ENCODE data around the gene ACOT2.
A peak's percentile ranks its signal among the peaks of the same experiment; 100 is the strongest.
"Not testable (repeated sequence)": the region's sequence is repeated elsewhere in the genome, so short reads cannot be mapped to it uniquely, and the experiment has no call there.

ACOT2 gene

GRCh38 chr14:73567951-73568885 is 795 bp upstream of the ACOT2 start:
- DNase-seq, result peak in 1 of 2 experiments; percentile 14

- not testable (repeated sequence) for DNase-seq
Observed at GRCh38 chr14:73568886-73569184, 178 bp upstream of the ACOT2 start.

GRCh38 chr14:73570913-73571312 is 1.9 kb downstream of the ACOT2 start:
- DNase-seq, result peak; percentile 16 to 40

- not testable (repeated sequence) for DNase-seq
Observed at GRCh38 chr14:73573034-73573433, 4.0 kb downstream of the ACOT2 start.

DNA sequence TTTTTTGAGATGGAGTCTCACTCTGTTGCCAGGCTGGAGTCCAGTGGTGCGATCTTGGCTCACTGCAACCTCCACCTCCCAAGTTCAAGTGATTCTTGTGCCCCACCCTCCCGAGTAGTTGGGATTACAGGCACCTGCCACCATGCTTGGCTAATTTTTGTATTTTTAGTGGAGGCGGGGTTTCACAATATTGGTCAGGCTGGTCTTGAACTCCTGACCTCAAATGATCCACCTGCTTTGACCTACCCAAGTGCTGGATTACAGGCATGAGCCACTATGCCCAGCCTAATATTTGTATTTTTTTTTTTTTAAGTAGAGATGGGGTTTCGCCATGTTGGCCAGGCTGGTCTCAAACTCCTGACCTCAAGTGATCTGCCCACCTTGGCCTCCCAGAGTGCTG is 4.7 kb downstream of the ACOT2 start:
- DNase-seq, result not testable (repeated sequence)

- not testable (repeated sequence) for DNase-seq
Observed at GRCh38 chr14:73574251-73574650, 5.2 kb downstream of the ACOT2 start.

DNA sequence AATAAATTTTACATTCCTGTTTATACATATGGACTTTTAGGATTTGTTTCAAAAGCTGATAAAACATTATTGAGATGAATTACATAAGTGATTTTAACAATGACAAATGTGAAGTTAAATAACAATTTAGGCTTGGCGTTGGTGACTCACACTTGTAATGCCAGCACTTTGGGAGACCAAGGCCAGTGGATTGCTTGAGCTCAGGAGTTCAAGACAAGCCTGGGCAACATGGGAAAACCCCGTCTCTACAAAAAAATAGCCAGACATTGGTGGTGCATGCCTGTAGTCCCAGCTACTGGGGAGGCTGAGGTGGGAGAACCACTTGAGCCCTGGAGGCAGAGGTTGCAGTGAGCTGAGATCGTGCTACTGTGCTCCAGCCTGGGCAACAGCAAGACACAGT is 7.4 kb downstream of the ACOT2 start:
- no peak for DNase-seq

DNA sequence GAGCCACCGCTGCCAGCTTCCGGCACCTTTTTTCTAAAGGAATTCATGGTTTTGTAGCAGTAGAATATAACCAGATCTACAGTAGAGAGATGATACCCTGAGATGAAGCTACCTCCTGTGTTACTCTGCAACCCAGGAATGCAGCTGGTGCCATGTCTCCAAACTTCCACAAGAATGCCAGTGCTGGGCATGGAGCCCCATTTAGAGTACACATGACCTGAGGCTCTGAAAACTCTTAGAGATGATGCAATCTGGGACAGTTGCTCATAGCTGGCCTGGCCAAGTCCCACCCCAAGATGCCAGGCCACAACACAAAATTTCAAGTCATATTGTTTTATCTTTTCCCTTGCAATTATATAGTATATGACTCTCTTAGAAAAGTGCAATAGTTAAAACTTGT is 8.2 kb downstream of the ACOT2 start:
- not testable (repeated sequence) for DNase-seq

DNA sequence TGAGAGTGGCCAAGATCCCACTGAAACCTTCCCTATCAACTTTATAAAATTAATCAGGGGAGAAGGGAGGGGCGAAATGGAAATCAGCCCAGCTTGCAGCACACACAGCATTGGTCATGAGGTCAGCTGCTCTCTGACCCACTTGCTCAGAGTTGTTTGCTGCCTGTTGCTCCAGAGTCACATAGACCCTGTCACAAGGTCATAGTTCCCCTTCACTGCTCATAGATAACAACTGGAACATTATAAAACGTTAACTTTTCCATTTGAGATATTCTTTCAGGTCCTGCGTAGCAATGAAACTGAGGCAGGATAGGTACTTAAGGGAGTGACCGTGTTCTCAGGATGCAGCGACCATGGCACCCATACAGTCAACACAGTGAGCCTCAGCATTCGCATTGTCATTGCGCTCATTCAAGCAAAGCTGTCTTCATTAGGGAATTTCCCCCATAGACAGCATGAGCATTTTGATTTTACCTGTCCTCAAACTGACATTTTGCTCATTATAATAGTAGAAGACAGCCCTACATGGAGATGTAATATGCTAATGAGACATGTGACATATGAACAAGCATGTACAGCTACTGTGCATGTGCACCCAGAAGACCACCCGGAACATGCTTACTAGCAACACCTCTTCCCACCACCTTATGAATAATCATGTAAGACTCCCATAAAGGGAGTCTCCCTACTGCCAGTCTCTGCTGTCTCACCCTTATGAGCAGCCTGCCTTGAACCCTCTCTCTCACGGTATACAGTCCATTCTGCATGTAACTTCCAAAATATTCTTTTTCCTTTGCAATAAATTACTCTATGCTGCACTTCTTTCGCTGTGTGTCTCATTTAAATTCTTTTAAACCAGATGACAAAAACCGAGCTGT is 13.3 kb downstream of the ACOT2 start:
- not testable (repeated sequence) for DNase-seq

GRCh38 chr14:73588695-73589094 is 19.7 kb downstream of the ACOT2 start:
- no peak for DNase-seq

DNA sequence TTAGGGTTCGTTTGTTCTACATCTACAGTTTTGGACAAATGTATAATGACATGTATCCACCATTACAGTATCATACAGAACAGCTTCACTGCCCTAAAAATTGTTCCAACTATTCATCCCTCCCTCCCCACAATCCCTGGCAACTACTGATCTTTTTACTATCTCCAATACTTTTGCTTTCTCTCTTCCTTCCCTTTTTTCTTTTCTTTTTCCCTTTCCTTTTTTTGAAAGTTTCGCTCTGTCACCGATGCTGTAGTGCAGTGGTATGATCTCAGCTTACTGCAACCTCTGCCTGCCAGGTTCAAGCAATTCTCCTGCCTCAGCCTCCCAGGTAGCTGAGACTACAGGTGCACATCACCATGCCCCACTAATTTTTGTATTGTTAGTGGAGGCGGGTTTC is 20.1 kb downstream of the ACOT2 start:
- DNase-seq, result no peak

- DNase-seq, result not testable (repeated sequence)
Observed at GRCh38 chr14:73590673-73591004, 21.6 kb downstream of the ACOT2 start.

GRCh38 chr14:73591690-73592449 is 22.9 kb downstream of the ACOT2 start, which contains the start of gene ACOT4:
Gene ACOT4 (plus strand): TSS chr14:73591873. CDS start chr14:73591960, 87 bp downstream.
- no peak for DNase-seq

GRCh38 chr14:73594491-73594890 is 25.5 kb downstream of the ACOT2 start:
- no peak for DNase-seq

DNA sequence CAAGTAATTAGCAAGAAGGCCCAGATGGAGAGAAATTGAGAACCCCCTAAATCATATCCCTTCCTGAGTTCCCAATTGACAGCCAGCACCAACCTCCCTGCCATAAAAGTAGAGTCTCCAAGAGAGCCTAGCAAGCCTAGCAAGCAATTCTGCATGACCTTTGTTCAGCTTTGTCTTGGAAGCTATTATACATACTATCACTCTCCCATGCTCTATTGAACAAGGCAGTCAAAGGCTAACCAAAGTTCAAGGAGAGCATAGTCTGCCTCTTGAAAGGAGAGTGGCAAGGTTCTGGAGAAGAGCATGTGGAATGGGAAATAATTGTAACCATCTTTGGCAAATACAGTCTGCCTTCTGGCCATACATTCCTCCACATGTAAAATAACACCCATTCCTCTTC is 30.5 kb downstream of the ACOT2 start:
- DNase-seq, result no peak

DNA sequence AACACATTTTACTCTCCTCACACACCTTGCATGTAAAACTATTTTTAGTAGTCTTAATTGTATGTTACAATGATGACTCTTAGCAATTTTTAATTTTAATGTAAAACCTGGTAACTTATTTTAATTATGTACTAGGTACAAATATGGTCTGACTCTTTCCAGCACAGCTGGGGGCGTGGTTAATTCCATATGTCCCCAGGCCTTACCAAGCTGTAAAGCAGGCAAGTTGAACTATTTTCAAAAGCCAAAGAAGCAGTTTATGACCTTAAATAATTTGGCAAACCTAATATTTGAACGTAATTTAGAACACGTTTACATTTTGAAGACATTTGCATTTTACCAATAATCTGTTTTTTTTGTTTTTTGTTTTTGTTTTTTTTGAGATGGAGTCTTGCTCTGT is 34.0 kb downstream of the ACOT2 start:
- DNase-seq, result no peak

DNA sequence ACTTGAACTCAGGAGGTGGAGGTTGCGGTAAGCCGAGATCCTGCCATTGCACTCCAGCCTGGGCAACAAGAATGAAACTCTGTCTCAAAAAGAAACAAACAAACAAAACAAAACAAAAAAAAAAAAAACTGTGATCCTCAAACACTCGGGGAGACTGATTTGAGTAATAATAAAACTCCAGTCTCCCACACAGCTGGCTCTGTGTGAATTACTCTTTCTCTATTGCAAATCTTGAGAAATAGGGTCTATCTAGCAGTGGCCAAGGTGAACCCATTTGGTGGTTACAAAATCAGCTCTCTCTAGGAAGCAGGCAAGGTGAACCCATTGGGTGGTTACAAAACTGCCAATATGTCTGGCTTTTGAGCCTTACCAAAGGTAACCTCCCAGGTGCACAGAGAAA is 37.3 kb downstream of the ACOT2 start:
- no peak for DNase-seq

- no peak for DNase-seq
Observed at GRCh38 chr14:73607241-73607640, 38.2 kb downstream of the ACOT2 start.

DNA sequence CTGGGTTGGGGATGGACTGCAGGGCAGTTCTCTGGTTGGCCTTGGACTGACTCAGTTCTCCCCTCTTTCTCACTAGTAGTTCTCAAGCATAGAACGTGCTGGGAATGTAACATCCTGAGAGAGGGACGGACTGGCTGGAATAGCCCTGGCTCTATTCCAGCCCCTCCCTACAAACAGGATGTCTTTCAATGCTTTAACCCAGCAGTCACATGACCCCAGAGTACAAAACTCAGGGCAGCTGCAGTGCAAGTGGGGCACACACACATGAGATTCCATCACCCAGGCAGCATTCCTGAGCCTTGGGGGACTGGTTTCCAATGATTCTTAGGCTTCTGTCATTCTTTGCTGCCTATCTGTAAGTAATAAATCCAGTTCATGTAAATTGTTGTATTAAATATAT is 41.7 kb downstream of the ACOT2 start:
- no peak for DNase-seq

DNA sequence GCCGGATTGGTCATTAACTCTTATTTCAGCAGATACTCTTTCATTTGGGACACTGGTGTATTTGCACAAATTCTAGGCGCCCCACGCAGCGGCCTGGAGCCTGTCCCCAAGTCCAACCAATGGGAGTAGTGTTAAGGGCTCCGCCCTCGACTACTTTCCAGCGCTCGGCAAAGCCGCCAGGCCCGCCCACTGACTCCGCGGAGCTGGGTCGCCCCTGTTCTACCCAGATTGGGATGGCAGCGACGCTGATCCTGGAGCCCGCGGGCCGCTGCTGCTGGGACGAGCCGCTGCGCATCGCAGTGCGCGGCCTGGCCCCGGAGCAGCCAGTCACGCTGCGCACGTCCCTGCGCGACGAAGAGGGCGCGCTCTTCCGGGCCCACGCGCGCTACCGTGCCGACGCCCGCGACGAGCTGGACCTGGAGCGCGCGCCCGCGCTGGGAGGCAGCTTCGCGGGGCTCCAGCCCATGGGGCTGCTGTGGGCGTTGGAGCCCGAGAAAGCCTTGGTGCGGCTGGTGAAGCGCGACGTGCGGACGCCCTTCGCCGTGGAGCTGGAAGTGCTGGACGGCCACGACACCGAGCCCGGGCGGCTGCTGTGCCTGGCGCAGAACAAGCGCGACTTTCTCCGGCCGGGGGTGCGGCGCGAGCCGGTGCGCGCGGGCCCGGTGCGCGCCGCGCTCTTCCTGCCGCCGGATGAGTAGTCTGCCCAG is 43.5 kb downstream of the ACOT2 start, which contains the start of gene ACOT6:
TSS of gene ACOT6 (plus strand) at position 179 of the 707 bp plus-strand sequence. CDS start at position 234, 55 bp downstream.
- peak; percentile 8 to 69 for DNase-seq

DNA sequence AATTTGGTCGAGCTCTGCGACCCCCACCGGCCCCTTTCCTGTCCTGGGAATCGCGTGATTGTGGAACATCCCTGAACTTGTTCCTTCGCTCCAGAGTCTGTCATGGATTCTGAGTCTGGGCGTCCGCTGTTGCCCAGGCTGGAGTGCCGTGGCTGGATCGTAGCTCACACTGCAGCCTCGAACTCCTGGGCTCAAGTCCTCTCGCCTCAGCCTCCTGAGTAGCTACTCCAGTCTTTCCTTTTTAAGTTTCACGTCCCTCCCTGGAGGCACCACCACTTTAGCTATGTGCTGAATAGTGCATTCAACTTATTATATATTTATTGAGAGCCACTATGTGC is 44.0 kb downstream of the ACOT2 start:
- DNase-seq, result peak in 1 of 2 experiments; percentile 39

DNA sequence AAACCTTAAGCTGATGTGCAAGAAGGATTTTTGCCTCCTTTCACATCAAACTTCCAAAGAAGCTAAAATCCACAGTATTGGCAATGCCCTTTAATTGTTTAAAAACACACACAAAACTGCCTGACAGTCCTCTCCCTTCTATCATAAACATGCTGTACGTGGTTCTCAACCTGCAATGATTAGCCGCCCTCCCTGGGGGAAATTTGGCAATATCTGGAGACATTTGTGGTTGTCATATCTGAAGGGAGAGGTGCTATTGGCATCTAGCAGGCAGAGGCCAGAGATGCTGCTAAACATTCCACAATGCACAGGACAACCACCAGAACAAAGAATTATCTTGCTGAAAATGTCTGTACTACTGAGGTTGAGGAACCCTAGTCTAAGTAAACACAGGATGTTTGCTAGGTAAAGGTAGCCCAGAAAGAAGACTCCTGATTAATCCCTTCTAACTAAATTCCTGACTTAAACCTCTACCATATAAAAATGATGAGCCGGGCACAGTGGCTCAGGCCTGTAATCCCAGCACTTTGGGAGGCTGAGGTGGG is 44.5 kb downstream of the ACOT2 start:
- no peak for DNase-seq
